ENCODE measurements around the gene NTSR1.

NTSR1 gene

GRCh38 chr20:62790075-62790474, 81.4 kb downstream of the NTSR1 start:
- H3K4me2 ChIP-seq (ENCODE audit: low read depth, low read length, poor library complexity, severe bottlenecking) = no peak overlapping the region
- peaks cover 12% of the 10 kb centered on the region for H3K4me1 ChIP-seq (ENCODE audit: insufficient read depth, low read length, poor library complexity, severe bottlenecking)
- H4K20me1 ChIP-seq (ENCODE audit: insufficient read depth, low read length, poor library complexity, severe bottlenecking) = no peaks in the 10 kb centered on the region
- no peak overlapping the region for H2AFZ ChIP-seq (ENCODE audit: low read length)
- no peaks in the 10 kb centered on the region for H3K27me3 ChIP-seq (ENCODE audit: insufficient read depth, low read length, poor library complexity, severe bottlenecking)
- no peak for TF ChIP-seq CTCF (conservative IDR thresholded peaks at IDR 0.05; ENCODE audit: low read length)
- TF ChIP-seq EZH2phosphoT487 (IDR thresholded peaks at IDR 0.05; ENCODE audit: borderline replicate concordance) = no peak
- no peaks in the 10 kb centered on the region for H3F3A ChIP-seq (ENCODE audit: low read depth)
- no peaks in the 10 kb centered on the region for H3K36me3 ChIP-seq (ENCODE audit: insufficient read depth, low read length)
- no peak overlapping the region for H3K4me3 ChIP-seq (ENCODE audit: low read length, poor library complexity, severe bottlenecking)
- H3K79me2 ChIP-seq (ENCODE audit: insufficient read depth, low read length) = no peaks in the 10 kb centered on the region
- no peaks in the 10 kb centered on the region for H3K9me2 ChIP-seq (replicated peaks; ENCODE audit: low read depth, low read length)
- H3K9ac ChIP-seq (ENCODE audit: low read depth, low read length, poor library complexity, severe bottlenecking) = no peak overlapping the region
- H3K9me3 ChIP-seq (ENCODE audit: insufficient read depth, low read depth, low read length) = no peaks in the 10 kb centered on the region

DNA sequence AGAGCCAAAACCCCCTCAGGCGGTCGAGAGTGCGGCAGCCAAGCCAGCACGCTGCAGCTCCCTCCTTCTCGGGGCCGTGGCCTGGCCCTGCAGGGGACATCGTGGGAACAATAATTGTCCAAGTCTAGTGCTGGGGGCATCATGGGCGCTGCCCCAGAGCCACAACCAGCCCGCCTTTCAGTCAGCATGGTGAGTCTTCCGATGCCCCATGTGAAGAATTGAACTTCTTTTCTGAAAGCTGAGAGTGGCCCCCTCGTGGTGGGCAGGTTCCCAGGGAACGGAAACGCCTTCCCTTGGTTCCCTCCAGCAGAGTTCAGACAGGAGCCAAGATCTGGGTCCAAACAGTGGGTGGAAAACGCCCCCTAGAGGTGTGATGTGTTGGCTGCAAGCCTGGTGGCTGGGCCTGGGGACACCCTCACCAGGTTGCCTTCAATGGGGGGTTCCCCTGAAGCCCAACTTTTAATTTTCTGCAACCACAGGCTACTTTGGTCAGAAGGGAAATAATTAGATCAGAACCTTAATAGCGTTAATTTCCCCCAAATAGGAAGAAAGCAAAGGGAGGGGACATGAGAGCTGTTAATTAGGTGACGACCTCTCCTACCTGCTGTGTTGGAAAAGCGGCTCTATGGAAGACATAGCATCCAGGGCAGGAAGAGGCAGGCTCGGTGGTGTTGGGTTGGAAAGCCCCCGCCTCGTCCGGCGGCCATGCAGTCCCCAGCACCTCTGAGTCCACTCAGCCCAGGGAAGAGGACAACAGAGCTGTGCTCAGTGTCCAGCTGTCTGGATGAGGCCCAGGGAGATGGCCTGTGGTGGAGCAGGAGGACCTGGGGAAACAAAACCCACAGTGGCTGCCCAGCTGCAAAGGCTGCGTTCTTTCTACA, 82.9 kb downstream of the NTSR1 start:
- Histone ChIP-seq H3K4me1 (ENCODE audit: insufficient read depth, low read length, poor library complexity, severe bottlenecking) (peaks cover 16% of the 10 kb centered on the region), H3K4me3 (ENCODE audit: low read length, poor library complexity, severe bottlenecking) (no peak overlapping the region), H3K4me2 (ENCODE audit: low read depth, low read length, poor library complexity, severe bottlenecking) (peak overlapping the region; percentile 44), H3K27me3 (ENCODE audit: insufficient read depth, low read length, poor library complexity, severe bottlenecking) (no peaks in the 10 kb centered on the region), H2AFZ (ENCODE audit: low read length) (0 out of 2 replicates have a peak overlapping the region, but pooled peaks have one; percentile 59), H3K36me3 (ENCODE audit: insufficient read depth, low read length) (no peaks in the 10 kb centered on the region), H3K9me3 (ENCODE audit: insufficient read depth, low read depth, low read length) (no peaks in the 10 kb centered on the region), H3K9me2 (replicated peaks; ENCODE audit: low read depth, low read length) (no peaks in the 10 kb centered on the region), H3K79me2 (ENCODE audit: insufficient read depth, low read length) (no peaks in the 10 kb centered on the region), H4K20me1 (ENCODE audit: insufficient read depth, low read length, poor library complexity, severe bottlenecking) (no peaks in the 10 kb centered on the region), H3F3A (ENCODE audit: low read depth) (peaks cover 3% of the 10 kb centered on the region; the same call in 1 of the 2 replicates), H3K9ac (ENCODE audit: low read depth, low read length, poor library complexity, severe bottlenecking) (no peak overlapping the region)
- TF ChIP-seq CTCF (conservative IDR thresholded peaks at IDR 0.05; ENCODE audit: low read length) (peak; percentile 99), EZH2phosphoT487 (IDR thresholded peaks at IDR 0.05; ENCODE audit: borderline replicate concordance) (no peak)

DNA sequence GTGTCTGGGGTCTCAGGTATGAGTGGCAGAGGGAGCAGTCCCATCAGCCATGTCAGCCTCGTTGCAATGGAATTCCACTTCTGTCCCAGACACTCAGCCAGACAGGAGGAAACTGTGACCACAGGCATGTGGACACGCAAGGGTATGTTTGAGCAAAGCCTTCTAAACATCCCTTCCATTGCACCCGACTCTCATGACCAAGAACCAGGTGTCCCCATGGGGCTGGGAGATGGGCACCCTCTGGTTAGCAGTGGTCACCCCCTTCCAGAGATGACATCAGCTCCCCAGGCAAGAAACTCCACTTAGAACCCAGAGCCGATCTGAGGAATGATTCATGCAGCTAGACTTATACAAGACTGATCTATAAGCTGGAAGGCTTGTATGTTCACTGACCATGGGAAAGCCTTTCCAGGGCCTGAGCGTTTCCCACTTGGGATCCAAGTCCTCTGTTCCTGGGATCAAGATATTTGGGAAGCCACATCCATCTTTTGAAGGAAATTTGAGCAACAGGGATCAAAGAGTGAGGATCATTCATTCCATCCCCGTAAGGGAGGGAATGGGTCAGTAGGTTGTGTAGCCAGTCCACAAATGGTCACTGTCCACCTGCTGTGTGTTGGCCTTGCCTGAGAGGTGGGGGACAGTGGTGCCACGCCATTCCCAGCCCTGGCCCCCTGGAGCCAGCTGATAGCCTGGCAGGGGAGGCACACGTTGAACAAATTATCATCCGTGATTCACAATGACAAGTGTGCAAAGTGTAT, 83.7 kb downstream of the NTSR1 start:
- Histone ChIP-seq H3K4me2 (ENCODE audit: low read depth, low read length, poor library complexity, severe bottlenecking) (no peak overlapping the region), H4K20me1 (ENCODE audit: insufficient read depth, low read length, poor library complexity, severe bottlenecking) (peaks cover 5% of the 10 kb centered on the region), H3K36me3 (ENCODE audit: insufficient read depth, low read length) (no peaks in the 10 kb centered on the region), H3K9ac (ENCODE audit: low read depth, low read length, poor library complexity, severe bottlenecking) (no peak overlapping the region), H3F3A (ENCODE audit: low read depth) (peaks cover 3% of the 10 kb centered on the region; the same call in 1 of the 2 replicates), H3K9me3 (ENCODE audit: insufficient read depth, low read depth, low read length) (no peaks in the 10 kb centered on the region), H2AFZ (ENCODE audit: low read length) (no peak overlapping the region), H3K27me3 (ENCODE audit: insufficient read depth, low read length, poor library complexity, severe bottlenecking) (no peaks in the 10 kb centered on the region), H3K79me2 (ENCODE audit: insufficient read depth, low read length) (peaks cover 6% of the 10 kb centered on the region), H3K9me2 (replicated peaks; ENCODE audit: low read depth, low read length) (no peaks in the 10 kb centered on the region), H3K4me3 (ENCODE audit: low read length, poor library complexity, severe bottlenecking) (no peak overlapping the region), H3K4me1 (ENCODE audit: insufficient read depth, low read length, poor library complexity, severe bottlenecking) (peaks cover 19% of the 10 kb centered on the region)
- no peak for TF ChIP-seq EZH2phosphoT487 (IDR thresholded peaks at IDR 0.05; ENCODE audit: borderline replicate concordance)
- TF ChIP-seq CTCF (conservative IDR thresholded peaks at IDR 0.05; ENCODE audit: low read length) = no peak

Measured in Loucy (cell line).